HepG2 (cell line): ENCODE data around the gene CCDC106. TPM values are rescaled to one million over a fixed set of nuclear protein-coding genes. Genes with fewer than 3 reads are reported as not detected.

Source experiments
- HNRNPH1 ChIP-seq: fragments of 200-400 bp; formaldehyde crosslinking; optimal IDR thresholded peaks from 2 replicates; pipeline ENCODE3; 2017; ENCODE audit warnings: mild to moderate bottlenecking, low read depth, low read length
- NR1H2 ChIP-seq: sonication (generic); formaldehyde crosslinking; IDR thresholded peaks from 2 replicates; pipeline ENCODE4 v1.8.1; 2022; ENCODE audit warnings: low read depth, missing genetic modification reagents, borderline replicate concordance
- TBL1XR1 ChIP-seq: fragments of 150-350 bp; IDR thresholded peaks from 2 replicates; pipeline ENCODE4 v1.6.1; 2014; ENCODE audit warnings: borderline replicate concordance, low read length; ENCODE audit not compliant: partially characterized antibody
- ZBED4 ChIP-seq: sonication (generic); formaldehyde crosslinking; IDR thresholded peaks from 2 replicates; pipeline ENCODE4 v1.4.0; 2020; ENCODE audit warnings: missing genetic modification reagents, borderline replicate concordance
- ZBTB4 ChIP-seq: sonication (generic); formaldehyde crosslinking; IDR thresholded peaks from 2 replicates; pipeline ENCODE4 v1.4.0; 2020; ENCODE audit warnings: missing genetic modification reagents, mild to moderate bottlenecking, borderline replicate concordance
- ZNF282 ChIP-seq: fragments of 450-650 bp; IDR thresholded peaks from 2 replicates; pipeline ENCODE4 v1.6.1; 2018; ENCODE audit not compliant: partially characterized antibody
- ZNF407 ChIP-seq: sonication (generic); formaldehyde crosslinking; IDR thresholded peaks from one replicate; pipeline ENCODE4 v1.5.1; 2020; ENCODE audit warnings: mild to moderate bottlenecking, missing genetic modification reagents; ENCODE audit errors: not compliant biosample characterization
- ZNF512 ChIP-seq: sonication (generic); formaldehyde crosslinking; IDR thresholded peaks from 2 replicates; pipeline ENCODE4 v1.4.0; 2020; ENCODE audit warnings: mild to moderate bottlenecking, missing genetic modification reagents
- ZNF709 ChIP-seq: sonication (generic); formaldehyde crosslinking; IDR thresholded peaks from 2 replicates; pipeline ENCODE4 v1.5.0; 2020; ENCODE audit warnings: mild to moderate bottlenecking, missing genetic modification reagents
- polyA plus RNA-seq, 8 experiments: library from polyadenylated mRNA; depleted of rRNA in 3 of 8; stranded (reverse) in 7 of 8; unstranded in 1 of 8; fragments of >200 nt; fragmentation: Illumina TruSeq in 4 of 8; extraction: Trizol in 4 of 8; gene quantifications; 2 replicates each; pipeline versions ENCODE4 v1.2.1 to v1.2.3, GENCODE V29; 2011 to 2016; ENCODE audit warnings: low read depth in 4 of 8, missing spikeins in 1 of 8, mixed read lengths in 1 of 8; ENCODE audit not compliant: insufficient read depth in 1 of 8
- total RNA-seq, 5 experiments: library from RNA; depleted of rRNA; stranded (reverse); fragments of >200 nt; fragmentation: Illumina TruSeq; extraction: Trizol; gene quantifications; 2 replicates each; pipeline ENCODE4 v1.2.3, GENCODE V29; 2016; ENCODE audit warnings: low read depth in 1 of 5

The CCDC106 gene
- total and polyA plus RNA-seq, 2 of the 13 experiments (the other 11 are each of a cell fraction or from before 2014, with no cell fraction given), result 4.7 to 8.8 TPM

GRCh38 chr19:55598719-55599467 lies 49.1 kb upstream of the CCDC106 start (continued):
- TF ChIP-seq ZBED4 (CRISPR knock-in tag), result peak; percentile 64
- TF ChIP-seq ZNF407 (CRISPR knock-in tag), result peak; percentile 45
- no peak for TF ChIP-seq ZNF282
- TF ChIP-seq ZBTB4 (CRISPR knock-in tag), result no peak
- no peak for TF ChIP-seq TBL1XR1
- TF ChIP-seq ZNF512 (CRISPR knock-in tag), result no peak
- no peak for TF ChIP-seq ZNF709 (CRISPR knock-in tag)
- TF ChIP-seq NR1H2 (CRISPR knock-in tag), result no peak
- TF ChIP-seq HNRNPH1, result no peak
